ENCODE data around the gene FPR1.

Gene FPR1

DNA sequence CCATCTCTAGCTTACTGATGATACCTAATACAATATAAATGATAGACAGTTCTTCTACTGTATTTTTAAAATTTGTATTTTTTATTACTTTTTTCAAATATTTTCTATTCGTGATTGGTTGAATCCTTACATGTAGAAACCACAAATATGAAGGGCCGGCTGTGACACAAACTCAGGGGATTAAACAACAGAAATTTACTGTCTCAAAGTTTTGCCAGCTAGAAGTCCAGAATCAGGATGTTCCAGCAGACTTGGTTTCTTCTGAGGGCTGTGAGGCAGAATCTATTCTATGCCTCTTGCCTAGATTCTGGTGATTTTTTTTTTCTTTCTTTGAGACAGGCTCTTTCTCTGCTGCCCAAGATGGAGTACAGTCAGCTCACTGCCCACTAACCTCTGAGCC lies 13.8 kb downstream of the FPR1 start:
- DNase-seq, result no peak

GRCh38 chr19:51737389-51737788 lies 14.3 kb downstream of the FPR1 start:
- DNase-seq, result no peak

GRCh38 chr19:51735759-51736449 lies 15.8 kb downstream of the FPR1 start:
- peak in 11 of 56 donors; percentile 3 to 52 (median 11) for DNase-seq

- DNase-seq, result no peak
Observed at GRCh38 chr19:51733742-51734522, 17.7 kb downstream of the FPR1 start.

- no peak for DNase-seq
Observed at GRCh38 chr19:51729781-51730180, 21.9 kb downstream of the FPR1 start.

DNA sequence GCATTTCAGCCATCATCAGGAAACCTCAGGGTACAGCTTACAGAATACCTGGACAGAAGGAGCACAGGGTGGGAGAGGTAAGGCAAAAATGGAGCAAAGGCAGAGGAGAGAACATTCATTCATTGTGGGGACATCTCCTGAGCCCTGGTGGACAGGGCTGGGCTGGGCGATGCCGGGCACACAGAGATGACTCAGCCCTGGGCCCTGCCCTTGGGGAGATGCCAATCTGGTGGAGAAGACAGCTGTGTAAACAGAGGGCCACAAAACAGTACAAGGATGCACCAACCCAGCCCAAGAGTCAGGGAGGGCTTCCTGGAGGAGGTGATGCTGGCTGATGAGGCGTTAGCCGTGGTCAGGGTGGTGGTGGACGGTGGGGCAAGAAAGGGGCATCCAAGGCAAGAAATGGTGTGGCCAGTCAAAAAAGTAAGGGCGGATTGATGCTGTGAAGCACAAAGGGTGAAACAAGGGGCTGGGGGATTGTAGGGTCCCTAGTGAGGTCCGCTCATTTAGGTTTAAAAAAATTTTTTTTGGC lies 24.3 kb downstream of the FPR1 start:
- no peak for DNase-seq

GRCh38 chr19:51726049-51726448 lies 25.6 kb downstream of the FPR1 start:
- peak in 46 of 56 donors; percentile 4 to 90 (median 56) for DNase-seq

GRCh38 chr19:51724543-51724942 lies 27.1 kb downstream of the FPR1 start:
- peak in 1 of 56 donors; percentile 8 for DNase-seq

DNA sequence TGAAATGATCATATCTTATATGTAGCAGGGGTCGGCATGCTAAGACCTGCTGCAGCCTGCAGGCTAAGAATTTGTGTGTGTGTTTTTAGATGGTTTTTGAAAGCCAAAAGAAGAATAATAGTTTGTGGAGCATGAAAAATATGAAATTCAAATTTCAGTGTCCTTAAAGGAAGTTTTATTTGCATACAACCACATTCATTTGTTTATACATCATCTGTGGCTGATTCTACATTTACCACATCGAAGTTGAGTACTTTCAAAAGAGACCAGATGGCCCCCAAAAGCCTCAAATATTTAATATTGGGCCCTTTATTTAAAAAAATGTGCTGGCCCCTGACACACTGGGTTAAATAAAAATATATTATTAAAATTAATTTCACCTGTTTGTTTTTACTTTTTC lies 29.2 kb downstream of the FPR1 start:
- DNase-seq, result no peak

DNA sequence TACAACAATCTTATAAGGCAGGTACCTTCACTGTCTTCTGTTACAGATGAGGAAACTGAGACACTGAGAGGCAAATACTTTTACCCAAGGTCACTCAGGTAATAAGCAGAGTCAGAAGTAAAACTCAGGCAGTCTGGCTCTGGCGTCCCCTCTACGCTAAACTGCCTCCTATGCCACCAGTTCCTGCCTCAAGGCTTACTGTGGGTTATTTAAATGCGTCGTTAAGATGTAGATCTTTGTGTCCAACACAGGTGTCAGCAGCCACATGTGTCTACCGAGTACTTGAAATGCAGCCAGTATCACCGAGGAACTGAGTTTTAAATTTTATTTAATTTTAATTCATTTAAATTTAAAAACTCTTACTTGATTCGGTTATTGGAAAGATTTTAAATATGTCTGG lies 29.8 kb downstream of the FPR1 start:
- no peak for DNase-seq

GRCh38 chr19:51719251-51719988 lies 32.3 kb downstream of the FPR1 start:
- DNase-seq, result peak in 28 of 56 donors; percentile 4 to 54 (median 26)

DNA sequence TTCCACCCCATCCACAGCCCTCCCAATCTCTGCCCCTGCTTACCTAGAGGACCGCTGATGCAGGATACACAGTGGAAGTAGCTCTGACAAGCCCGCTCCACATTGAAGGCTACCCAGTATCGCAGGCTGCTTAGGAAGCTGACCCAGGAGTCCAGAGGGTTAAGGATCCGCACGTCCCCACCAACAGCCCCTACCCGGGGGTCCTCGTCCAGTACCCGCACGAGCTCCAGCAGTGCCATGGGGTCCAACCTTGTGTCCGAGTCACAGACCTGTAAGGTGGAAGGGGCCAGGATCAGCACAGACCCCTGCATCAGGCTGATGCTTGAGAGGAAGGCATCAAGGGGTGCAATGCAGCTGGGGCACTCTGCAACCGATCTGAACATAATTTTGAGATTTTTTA lies 34.8 kb downstream of the FPR1 start:
- DNase-seq, result no peak

DNA sequence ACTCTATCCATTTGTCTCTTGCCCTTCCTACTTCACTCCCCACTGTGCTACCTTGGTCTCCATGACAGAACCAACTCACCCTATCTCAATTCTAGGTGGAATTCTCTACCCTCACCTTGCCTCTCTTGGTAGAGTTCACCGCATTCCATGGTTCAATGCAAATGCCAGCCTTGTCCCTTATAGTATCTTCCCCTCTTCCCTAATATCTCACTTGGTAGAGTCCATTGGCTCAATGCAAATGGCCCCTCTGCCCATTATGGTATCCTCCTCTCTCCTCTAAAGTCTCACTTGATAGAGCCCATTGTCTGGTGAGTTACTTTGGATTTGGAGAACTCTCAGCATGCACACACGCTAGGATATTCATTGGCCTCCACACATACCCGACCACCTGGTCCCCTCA lies 35.8 kb downstream of the FPR1 start:
- DNase-seq, result no peak

DNA sequence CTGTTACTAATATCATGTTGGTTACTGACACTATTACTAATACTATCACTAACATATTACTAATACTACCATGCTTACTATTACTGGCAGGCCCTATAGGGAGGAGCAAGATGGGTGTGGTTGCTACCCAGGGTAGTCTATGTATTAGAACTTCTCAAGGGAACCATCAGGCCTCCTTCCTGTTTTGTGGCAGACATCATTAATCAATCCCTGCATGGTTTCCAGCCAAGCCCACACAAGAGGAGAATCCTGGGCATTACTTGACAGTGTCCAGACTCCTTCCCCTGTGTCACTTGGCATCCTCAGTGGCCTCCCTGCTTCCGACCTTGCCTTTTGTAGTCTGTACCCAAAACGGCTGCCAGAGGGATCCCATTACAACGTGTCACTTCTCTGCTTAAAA lies 36.8 kb downstream of the FPR1 start:
- no peak for DNase-seq

- no peak for DNase-seq
Observed at GRCh38 chr19:51713319-51714285, 38.1 kb downstream of the FPR1 start.

DNA sequence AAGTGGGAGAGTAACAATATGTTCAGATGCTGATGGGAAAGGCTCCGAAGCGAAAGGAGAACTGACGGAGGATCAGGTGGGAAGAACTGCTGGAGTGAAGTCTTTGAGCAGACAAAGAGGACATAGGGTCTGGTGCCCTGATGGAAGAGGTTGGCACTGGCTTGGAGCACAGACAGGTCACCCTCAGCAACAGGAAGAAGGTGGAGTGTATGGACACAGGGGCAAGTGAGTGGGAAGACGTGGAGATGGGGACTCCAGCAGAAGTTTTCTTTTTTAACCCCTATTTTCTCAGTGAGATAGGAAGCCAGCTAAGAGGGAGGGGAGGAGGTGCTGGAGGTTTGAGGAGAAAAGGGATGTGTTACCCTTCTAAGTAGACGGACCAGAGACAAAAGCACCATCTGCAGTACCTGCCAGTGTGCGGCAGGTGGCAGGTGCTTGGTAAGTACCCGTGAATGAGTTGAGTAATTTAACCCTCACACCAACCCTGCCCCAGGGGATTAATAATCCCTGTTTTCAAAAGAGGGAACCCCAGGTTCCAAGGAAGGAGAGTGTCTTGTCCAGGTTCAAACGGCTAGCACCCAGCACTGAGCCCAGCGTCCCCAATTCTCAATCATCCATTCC lies 39.1 kb downstream of the FPR1 start:
- DNase-seq, result peak in 2 of 56 donors; percentile 16 to 23

- no peak for DNase-seq
Observed at GRCh38 chr19:51711702-51712101, 40.0 kb downstream of the FPR1 start.

- no peak for DNase-seq
Observed at GRCh38 chr19:51710163-51710562, 41.5 kb downstream of the FPR1 start.

DNA sequence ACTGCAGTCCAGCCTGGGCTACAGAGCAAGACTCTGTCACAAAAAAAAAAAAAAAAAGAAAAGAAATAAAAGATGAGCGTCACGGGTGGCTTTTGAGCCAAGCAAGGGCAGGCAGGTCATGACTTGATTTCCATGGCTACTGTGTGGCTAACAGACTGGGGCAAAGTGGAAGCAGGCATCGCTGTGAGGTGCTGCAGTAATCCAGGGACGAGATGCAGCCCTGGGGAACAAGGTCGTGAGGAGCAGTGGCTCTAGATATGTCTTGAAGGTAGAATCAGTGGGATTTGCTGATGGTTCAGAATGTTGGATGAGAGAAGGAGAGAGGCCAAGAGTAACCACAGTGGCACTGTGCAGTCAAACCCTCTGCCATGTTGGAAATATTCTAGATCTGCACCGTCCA lies 42.1 kb downstream of the FPR1 start:
- no peak for DNase-seq

DNA sequence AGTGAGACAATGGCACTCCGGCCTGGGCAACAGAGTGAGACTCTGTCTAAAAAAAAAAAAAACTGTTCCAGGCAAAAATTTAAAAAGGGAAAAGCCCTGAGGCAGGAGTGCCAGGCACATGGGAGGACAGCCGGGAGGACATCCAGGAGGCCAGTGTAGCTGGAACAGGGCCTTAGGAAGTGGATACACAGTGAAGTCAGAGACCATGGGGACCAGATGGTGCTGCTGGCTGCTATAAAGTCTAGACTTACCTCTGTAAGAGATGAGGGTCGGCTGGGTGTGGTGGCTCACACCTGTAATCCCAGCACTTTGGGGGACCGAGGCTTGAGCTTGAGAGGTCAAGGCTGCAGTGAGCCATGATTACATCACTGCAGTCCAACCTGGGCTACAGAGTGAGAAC lies 42.9 kb downstream of the FPR1 start:
- DNase-seq, result no peak
